GM10266 (cell line): ENCODE results near the gene SIPA1L3.
A peak's percentile ranks its signal among the peaks of the same experiment; 100 is the strongest.

Experiments
- DNase-seq: peaks from one replicate; pipeline ENCODE4 v3.0.0; 2012; ENCODE audit errors: extremely low spot score
- TF ChIP-seq, protein P1 (sequence below): IDR thresholded peaks from 2 replicates; pipeline ENCODE4 v1.5.1; 2012; ENCODE audit warnings: mild to moderate bottlenecking, low read depth; ENCODE audit not compliant: control insufficient read depth, insufficient read depth; ENCODE audit errors: missing control alignments

Gene SIPA1L3

DNA sequence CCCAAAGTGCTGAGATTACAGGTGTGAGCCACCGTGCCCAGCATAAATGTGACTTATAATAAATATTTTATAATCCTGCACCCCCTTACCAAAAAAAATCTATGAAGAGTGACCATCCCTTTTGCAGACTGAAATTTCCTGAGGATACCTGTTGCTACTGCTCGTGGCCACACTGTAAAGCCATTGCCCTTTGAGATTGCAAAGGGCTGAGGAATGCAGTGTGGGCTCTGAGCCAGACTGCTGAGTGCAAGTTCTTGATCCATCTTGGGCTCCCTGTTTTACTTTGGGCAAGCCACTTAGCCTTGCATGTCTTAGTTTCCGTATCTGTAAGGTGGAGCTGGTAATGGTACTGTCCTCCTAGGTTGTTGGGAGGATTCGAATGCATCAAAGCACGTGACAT lies 23.4 kb downstream of the SIPA1L3 start:
- no peak for DNase-seq
- TF ChIP-seq, protein P1, sequence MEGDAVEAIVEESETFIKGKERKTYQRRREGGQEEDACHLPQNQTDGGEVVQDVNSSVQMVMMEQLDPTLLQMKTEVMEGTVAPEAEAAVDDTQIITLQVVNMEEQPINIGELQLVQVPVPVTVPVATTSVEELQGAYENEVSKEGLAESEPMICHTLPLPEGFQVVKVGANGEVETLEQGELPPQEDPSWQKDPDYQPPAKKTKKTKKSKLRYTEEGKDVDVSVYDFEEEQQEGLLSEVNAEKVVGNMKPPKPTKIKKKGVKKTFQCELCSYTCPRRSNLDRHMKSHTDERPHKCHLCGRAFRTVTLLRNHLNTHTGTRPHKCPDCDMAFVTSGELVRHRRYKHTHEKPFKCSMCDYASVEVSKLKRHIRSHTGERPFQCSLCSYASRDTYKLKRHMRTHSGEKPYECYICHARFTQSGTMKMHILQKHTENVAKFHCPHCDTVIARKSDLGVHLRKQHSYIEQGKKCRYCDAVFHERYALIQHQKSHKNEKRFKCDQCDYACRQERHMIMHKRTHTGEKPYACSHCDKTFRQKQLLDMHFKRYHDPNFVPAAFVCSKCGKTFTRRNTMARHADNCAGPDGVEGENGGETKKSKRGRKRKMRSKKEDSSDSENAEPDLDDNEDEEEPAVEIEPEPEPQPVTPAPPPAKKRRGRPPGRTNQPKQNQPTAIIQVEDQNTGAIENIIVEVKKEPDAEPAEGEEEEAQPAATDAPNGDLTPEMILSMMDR: no peak

GRCh38 chr19:37931881-37932655 lies 25.1 kb downstream of the SIPA1L3 start:
- no peak for DNase-seq

DNA sequence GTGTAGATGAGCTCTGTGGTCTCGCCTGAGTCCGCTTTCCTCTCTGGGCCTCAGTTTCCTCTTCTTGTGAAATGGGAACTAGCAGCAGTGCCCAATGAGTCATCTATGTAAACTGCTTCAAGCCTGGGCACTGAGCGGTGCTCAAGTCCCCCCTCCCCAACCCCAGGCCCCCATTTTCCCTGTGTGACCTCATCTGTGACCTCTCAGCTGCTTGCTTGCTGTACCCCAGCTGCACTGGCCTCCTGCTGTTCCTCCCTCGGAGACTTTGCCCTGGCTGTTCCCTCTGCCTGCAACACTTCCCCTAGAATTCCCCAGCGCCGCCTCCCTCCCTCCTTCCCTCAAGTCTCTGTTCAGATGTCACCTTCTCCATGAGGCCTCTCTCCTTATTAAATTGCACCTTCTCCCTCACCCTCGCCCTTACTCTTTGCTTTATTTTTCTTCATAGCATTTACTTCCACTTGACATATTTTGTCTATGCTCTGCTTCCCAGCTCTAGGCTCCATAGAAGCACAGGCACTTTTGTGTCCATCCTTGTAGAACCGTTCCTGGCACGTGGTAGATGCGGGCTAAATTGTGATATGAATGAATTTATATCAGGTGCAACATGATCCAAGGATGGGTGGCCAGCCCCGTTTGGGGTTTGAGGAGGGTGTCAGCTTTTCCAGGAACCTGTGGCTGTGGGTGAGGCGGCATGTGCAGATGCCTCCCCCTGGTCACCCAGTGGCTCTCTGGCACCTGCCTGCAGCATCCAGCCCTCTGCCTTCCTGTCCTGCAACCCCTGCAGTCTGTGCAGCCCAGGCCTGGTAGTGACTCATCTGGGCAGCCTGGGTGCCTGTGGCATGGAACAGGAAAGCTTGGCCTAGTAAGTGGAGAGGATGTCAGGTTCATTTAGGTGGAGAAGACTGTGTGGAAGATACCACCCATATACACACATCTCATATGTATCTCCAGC lies 26.3 kb downstream of the SIPA1L3 start:
- TF ChIP-seq, protein P1: no peak
- DNase-seq: no peak

More at GRCh38 chr19:37931881-37932655, 25.1 kb downstream of the SIPA1L3 start:
- TF ChIP-seq, protein P1: peak; percentile 15

GRCh38 chr19:37933937-37934358 lies 26.9 kb downstream of the SIPA1L3 start:
- no peak for DNase-seq
- TF ChIP-seq, protein P1: no peak

DNA sequence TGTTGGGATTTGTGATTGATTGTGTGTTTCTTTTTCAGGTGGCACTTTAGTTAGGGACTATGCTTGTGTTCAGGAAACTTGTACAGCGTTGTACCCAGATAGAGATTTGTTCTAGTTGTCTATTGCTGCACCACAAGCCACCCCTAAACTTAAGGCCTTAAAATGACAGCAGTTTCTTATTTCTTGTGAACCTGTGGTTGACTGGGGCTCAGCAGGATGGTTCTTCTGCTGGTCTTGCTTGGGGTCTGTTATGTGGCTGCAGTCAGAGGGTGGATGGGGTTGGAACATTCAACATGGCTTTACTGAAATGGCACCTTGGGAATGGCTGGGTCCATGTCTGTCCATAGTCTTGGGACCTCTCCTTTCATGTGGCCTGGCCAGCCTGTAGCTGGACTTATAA lies 28.3 kb downstream of the SIPA1L3 start:
- DNase-seq: no peak

GRCh38 chr19:37936166-37936565 lies 29.2 kb downstream of the SIPA1L3 start:
- DNase-seq: no peak
- TF ChIP-seq, protein P1: no peak

More for the DNA sequence above, 28.3 kb downstream of the SIPA1L3 start:
- TF ChIP-seq, protein P1: no peak
